Measurements from ENCODE around the gene ZNF714. TPM values are rescaled to one million over a fixed set of nuclear protein-coding genes. Genes with fewer than 3 reads are reported as not detected.

ZNF714 gene
- total RNA-seq, 1 experiment from 2014 or later = 20.0 TPM

DNA sequence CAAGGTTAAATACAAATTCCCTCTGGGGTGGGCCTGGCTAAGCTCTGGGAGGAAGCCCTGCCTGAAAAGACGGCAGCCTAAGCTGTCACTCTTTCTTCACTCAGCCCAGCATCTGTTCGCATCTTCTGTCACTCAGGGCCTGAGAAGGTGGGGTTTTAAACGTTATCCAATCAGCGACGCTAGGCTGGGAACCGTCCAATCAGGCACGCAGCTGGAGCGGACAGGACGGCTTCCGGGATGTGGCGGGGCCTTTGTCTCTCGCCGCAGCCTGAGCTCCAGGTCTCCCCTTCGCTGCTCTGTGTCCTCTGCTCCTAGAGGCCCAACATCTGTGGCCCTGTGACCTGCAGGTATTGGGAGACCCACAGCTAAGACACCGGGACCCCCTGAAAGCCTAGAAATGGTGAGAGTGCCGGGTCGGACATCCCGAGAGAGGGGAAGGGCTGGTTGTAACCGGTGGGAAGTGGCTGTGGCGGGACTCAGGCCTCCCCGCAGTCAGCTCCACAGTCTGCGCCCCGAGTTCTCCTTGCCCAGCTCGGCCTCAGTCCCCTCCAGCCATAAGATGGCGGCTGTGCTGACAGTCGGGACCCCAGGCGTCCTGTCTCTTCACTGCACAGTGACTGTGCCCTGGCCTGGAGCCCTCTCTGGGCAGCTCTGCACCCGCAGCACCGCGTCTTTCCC, 59.9 kb downstream of the ZNF714 start, which contains the start of gene ZNF431:
ZNF431 (plus strand) TSS at position 254 of the 678 bp plus-strand sequence; CDS start at position 398, 144 bp downstream.
- ATAC-seq = peak; percentile 99
- H3K4me2 ChIP-seq (ENCODE audit: low read length) = peak within 1 kb of the TSS; percentile 88
- peak within 1 kb of the TSS; percentile 87 to 98 for H3K4me3 ChIP-seq (replicated peaks in 1 of 2; ENCODE audit: low read depth in 1 of 2, low read length in 2 of 2)
- intact Hi-C loops (cut with micrococcal nuclease) = loop anchor here (5.0 kb wide), 1 partner anchor 120 kb away; the partner anchor contains the start of gene ZNF430
- POLR2A ChIA-PET = interaction anchor here (0.9 kb wide), 1 partner anchor 60 kb away, joined by 5 read pairs; the partner anchor contains the start of gene ZNF714
- H3K27ac ChIP-seq (ENCODE audit: low read depth, low read length) = peak within 1 kb of the TSS; percentile 65
- RAD21 ChIA-PET (ENCODE audit: low non-redundant PET in 1 of 2, low total read pairs in 2 of 2, uncharacterized antibody in 2 of 2, unreplicated experiment in 2 of 2) = no interaction called here
- peak; percentile 92 for DNase-seq (ENCODE audit: low read depth, low spot score)
- H3K79me2 ChIP-seq (ENCODE audit: insufficient read depth, low read length) = peaks cover 25% of the 10 kb centered on the region
- H3K27me3 ChIP-seq (ENCODE audit: insufficient read depth, low read length) = no peaks in the 10 kb centered on the region
- peak within 1 kb of the TSS; percentile 85 for H3K9ac ChIP-seq (ENCODE audit: low read length)
- peaks cover 8 to 13% of the 10 kb centered on the region in 2 experiments; a peak in 3 of 4 replicates for H3K36me3 ChIP-seq (ENCODE audit: control insufficient read depth in 1 of 2, insufficient read depth in 2 of 2, low read length in 2 of 2)
- peak within 1 kb of the TSS; percentile 61 for H2AFZ ChIP-seq (ENCODE audit: low read depth, low read length, poor library complexity, severe bottlenecking)
- peaks cover 6 to 16% of the 10 kb centered on the region in 2 experiments; a peak in 3 of 4 replicates for H3K4me1 ChIP-seq (ENCODE audit: control insufficient read depth in 1 of 2, insufficient read depth in 2 of 2, low read length in 2 of 2)
- no peaks in the 10 kb centered on the region for H3K9me3 ChIP-seq (ENCODE audit: control insufficient read depth in 1 of 2, insufficient read depth in 1 of 2, low read depth in 1 of 2, low read length in 2 of 2)
- CTCF ChIA-PET = no interaction called here
- BruUV-seq (replicated peaks) = TSS peak; percentile 59
- H3K9me2 ChIP-seq (ENCODE audit: insufficient read depth) = no peaks in the 10 kb centered on the region
- no peaks in the 10 kb centered on the region for H4K20me1 ChIP-seq (ENCODE audit: insufficient read depth)
- peak; percentile 76 for TF ChIP-seq POLR2AphosphoS5 (IDR thresholded peaks at IDR 0.05; ENCODE audit: low read depth, low read length)
- TF ChIP-seq TCF7L2 (IDR thresholded peaks at IDR 0.05; ENCODE audit: borderline replicate concordance, extremely low read depth, insufficient read depth, insufficient read length) = peak; percentile 74
- TF ChIP-seq CEBPB (IDR thresholded peaks at IDR 0.05; ENCODE audit: low read depth) = no peak
- TF ChIP-seq, protein P1, sequence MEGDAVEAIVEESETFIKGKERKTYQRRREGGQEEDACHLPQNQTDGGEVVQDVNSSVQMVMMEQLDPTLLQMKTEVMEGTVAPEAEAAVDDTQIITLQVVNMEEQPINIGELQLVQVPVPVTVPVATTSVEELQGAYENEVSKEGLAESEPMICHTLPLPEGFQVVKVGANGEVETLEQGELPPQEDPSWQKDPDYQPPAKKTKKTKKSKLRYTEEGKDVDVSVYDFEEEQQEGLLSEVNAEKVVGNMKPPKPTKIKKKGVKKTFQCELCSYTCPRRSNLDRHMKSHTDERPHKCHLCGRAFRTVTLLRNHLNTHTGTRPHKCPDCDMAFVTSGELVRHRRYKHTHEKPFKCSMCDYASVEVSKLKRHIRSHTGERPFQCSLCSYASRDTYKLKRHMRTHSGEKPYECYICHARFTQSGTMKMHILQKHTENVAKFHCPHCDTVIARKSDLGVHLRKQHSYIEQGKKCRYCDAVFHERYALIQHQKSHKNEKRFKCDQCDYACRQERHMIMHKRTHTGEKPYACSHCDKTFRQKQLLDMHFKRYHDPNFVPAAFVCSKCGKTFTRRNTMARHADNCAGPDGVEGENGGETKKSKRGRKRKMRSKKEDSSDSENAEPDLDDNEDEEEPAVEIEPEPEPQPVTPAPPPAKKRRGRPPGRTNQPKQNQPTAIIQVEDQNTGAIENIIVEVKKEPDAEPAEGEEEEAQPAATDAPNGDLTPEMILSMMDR (IDR thresholded peaks at IDR 0.05 in 2 of 3, conservative IDR thresholded peaks at IDR 0.05 in 1 of 3; ENCODE audit: borderline replicate concordance in 1 of 3, insufficient read depth in 1 of 3, low read depth in 2 of 3, low read length in 2 of 3) = no peak
- no peak for TF ChIP-seq CBX3 (IDR thresholded peaks at IDR 0.05; ENCODE audit: low read depth)
- peak; percentile 60; the same call in 1 of the 2 replicates for TF ChIP-seq SIN3A (IDR thresholded peaks at IDR 0.05; ENCODE audit: low read depth)
- peak; percentile 37 for TF ChIP-seq POLR2A (IDR thresholded peaks at IDR 0.05; ENCODE audit: borderline replicate concordance, extremely low read depth, insufficient read depth, insufficient read length)
- no peak for TF ChIP-seq YY1 (IDR thresholded peaks at IDR 0.05; ENCODE audit: extremely low read depth, insufficient replicate concordance, low read depth, low read length)
- TF ChIP-seq, protein P2, sequence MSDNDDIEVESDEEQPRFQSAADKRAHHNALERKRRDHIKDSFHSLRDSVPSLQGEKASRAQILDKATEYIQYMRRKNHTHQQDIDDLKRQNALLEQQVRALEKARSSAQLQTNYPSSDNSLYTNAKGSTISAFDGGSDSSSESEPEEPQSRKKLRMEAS (IDR thresholded peaks at IDR 0.05) = no peak
- TF ChIP-seq, protein P3, sequence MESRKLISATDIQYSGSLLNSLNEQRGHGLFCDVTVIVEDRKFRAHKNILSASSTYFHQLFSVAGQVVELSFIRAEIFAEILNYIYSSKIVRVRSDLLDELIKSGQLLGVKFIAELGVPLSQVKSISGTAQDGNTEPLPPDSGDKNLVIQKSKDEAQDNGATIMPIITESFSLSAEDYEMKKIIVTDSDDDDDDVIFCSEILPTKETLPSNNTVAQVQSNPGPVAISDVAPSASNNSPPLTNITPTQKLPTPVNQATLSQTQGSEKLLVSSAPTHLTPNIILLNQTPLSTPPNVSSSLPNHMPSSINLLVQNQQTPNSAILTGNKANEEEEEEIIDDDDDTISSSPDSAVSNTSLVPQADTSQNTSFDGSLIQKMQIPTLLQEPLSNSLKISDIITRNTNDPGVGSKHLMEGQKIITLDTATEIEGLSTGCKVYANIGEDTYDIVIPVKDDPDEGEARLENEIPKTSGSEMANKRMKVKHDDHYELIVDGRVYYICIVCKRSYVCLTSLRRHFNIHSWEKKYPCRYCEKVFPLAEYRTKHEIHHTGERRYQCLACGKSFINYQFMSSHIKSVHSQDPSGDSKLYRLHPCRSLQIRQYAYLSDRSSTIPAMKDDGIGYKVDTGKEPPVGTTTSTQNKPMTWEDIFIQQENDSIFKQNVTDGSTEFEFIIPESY (IDR thresholded peaks at IDR 0.05; ENCODE audit: extremely low read depth, insufficient replicate concordance, low read length) = no peak
- TF ChIP-seq SP1 (IDR thresholded peaks at IDR 0.05; ENCODE audit: low read depth) = peak; percentile 74
- no peak for TF ChIP-seq JUND (IDR thresholded peaks at IDR 0.05)
- TF ChIP-seq ZNF274 (IDR thresholded peaks at IDR 0.05; ENCODE audit: low read depth, low read length) = no peak
- TF ChIP-seq FOSL1 (IDR thresholded peaks at IDR 0.05; ENCODE audit: low read depth) = no peak
- no peak for TF ChIP-seq EZH2 (IDR thresholded peaks at IDR 0.05)
- TF ChIP-seq ZFX (IDR thresholded peaks at IDR 0.05) = peak; percentile 75
- TF ChIP-seq, protein P4, sequence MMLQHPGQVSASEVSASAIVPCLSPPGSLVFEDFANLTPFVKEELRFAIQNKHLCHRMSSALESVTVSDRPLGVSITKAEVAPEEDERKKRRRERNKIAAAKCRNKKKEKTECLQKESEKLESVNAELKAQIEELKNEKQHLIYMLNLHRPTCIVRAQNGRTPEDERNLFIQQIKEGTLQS (IDR thresholded peaks at IDR 0.05) = no peak
- peak; percentile 77 for TF ChIP-seq ELF1 (IDR thresholded peaks at IDR 0.05; ENCODE audit: borderline replicate concordance, low read depth)
- no peak for TF ChIP-seq SRF (IDR thresholded peaks at IDR 0.05; ENCODE audit: low read depth)

Measured in HCT116 (cell line).